Nephron (organoid): ENCODE data around the gene PRUNE2.
A peak's percentile ranks its signal among the peaks of the same experiment; 100 is the strongest.

Source experiments
- H3K27ac Mint-ChIP-seq, 3 experiments: 2 replicates each; pipeline ENCODE4 v1.8.0; 2020; ENCODE audit warnings: mixed read lengths in 3 of 3, mild to moderate bottlenecking in 2 of 3, moderate library complexity in 1 of 3
- H3K27me3 Mint-ChIP-seq: 2 replicates; pipeline ENCODE4 v1.8.0; 2021; ENCODE audit warnings: low read depth, mild to moderate bottlenecking, moderate library complexity, mixed read lengths
- H3K36me3 Mint-ChIP-seq: 2 replicates; pipeline ENCODE4 v1.8.0; 2020; ENCODE audit warnings: low read depth, mixed read lengths
- H3K4me1 Mint-ChIP-seq: 2 replicates; pipeline ENCODE4 v1.8.0; 2020; ENCODE audit warnings: mixed read lengths
- H3K4me3 Mint-ChIP-seq, 3 experiments: 2 replicates each; pipeline ENCODE4 v1.8.0; 2020; ENCODE audit warnings: mild to moderate bottlenecking in 3 of 3, mixed read lengths in 3 of 3, moderate library complexity in 2 of 3
- H3K9me3 Mint-ChIP-seq: 2 replicates; pipeline ENCODE4 v1.8.0; 2020; ENCODE audit warnings: mixed read lengths
- TF ChIP-seq, protein P1 (sequence below), 3 experiments: fragments of 200-600 bp; sonication (generic); IDR thresholded peaks; one replicate each; pipeline ENCODE4 v1.5.0; 2021; ENCODE audit warnings: antibody characterized with exemption in 3 of 3; ENCODE audit not compliant: unreplicated experiment in 3 of 3

Gene PRUNE2

DNA sequence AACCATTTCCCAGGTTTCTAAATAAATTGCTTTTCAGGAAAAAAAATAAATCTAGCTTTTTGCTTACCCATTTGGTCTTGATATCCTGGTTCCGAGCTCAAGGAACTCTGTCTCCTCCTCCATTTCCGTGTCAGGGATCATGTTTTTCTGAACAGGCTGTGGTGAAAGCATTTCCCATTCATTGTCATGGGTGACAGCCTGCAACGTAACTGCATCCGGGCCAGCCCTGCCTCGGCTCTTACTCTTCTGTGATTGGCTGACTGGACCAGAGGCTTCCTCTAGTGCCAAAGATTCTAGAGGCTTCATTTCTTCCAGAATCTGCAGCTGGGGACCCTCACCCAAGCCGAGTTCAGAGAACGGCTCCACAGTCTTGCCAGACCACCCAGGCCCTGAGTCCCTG, 202.6 kb downstream of the PRUNE2 start:
- TF ChIP-seq, protein P1, sequence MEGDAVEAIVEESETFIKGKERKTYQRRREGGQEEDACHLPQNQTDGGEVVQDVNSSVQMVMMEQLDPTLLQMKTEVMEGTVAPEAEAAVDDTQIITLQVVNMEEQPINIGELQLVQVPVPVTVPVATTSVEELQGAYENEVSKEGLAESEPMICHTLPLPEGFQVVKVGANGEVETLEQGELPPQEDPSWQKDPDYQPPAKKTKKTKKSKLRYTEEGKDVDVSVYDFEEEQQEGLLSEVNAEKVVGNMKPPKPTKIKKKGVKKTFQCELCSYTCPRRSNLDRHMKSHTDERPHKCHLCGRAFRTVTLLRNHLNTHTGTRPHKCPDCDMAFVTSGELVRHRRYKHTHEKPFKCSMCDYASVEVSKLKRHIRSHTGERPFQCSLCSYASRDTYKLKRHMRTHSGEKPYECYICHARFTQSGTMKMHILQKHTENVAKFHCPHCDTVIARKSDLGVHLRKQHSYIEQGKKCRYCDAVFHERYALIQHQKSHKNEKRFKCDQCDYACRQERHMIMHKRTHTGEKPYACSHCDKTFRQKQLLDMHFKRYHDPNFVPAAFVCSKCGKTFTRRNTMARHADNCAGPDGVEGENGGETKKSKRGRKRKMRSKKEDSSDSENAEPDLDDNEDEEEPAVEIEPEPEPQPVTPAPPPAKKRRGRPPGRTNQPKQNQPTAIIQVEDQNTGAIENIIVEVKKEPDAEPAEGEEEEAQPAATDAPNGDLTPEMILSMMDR (IDR thresholded peaks at IDR 0.05; ENCODE audit: unreplicated experiment in 3 of 3) = no peak
- no peak overlapping the region for H3K4me3 Mint-ChIP-seq
- no peaks in the 10 kb centered on the region for H3K9me3 Mint-ChIP-seq
- H3K4me1 Mint-ChIP-seq = peaks cover 29% of the 10 kb centered on the region
- H3K27me3 Mint-ChIP-seq = peaks cover 29% of the 10 kb centered on the region
- no peak overlapping the region for H3K27ac Mint-ChIP-seq
- no peaks in the 10 kb centered on the region for H3K36me3 Mint-ChIP-seq

DNA sequence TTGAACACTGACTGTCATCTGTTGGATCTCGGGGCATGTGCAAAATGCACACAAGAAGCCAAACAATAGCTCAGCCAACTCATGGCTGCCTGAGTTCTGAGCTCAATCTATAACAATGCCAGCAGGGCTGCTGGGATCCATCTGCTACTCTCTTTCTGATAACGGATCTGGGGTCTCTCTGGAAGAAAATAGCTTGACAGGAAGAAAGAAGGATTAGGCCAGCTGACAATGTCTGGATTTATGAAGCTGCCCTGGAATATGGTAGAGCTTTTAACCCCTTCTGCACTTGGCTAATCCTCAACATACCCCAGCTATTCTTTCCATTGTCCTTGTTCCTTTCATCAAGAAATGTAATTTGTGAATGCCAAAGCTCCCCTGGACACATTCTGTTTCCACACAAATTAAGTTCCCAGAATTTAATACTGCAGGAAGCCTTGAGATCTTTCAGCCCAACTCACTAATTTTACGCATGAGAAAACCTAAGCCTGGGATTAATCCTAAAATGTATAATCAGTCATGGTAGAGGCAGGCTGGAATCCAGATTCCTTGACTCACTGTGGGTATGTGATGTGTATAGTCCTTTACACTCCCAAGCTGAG, 204.4 kb downstream of the PRUNE2 start:
- H3K4me3 Mint-ChIP-seq = peak overlapping the region in 1 of 3 experiments; percentile 23
- H3K27me3 Mint-ChIP-seq = peaks cover 18% of the 10 kb centered on the region
- H3K36me3 Mint-ChIP-seq = no peaks in the 10 kb centered on the region
- peak overlapping the region; percentile 47 to 93 (median 86) for H3K27ac Mint-ChIP-seq
- no peaks in the 10 kb centered on the region for H3K9me3 Mint-ChIP-seq
- TF ChIP-seq, protein P1 (IDR thresholded peaks at IDR 0.05; ENCODE audit: unreplicated experiment in 3 of 3) = no peak
- peaks cover 34% of the 10 kb centered on the region for H3K4me1 Mint-ChIP-seq

DNA sequence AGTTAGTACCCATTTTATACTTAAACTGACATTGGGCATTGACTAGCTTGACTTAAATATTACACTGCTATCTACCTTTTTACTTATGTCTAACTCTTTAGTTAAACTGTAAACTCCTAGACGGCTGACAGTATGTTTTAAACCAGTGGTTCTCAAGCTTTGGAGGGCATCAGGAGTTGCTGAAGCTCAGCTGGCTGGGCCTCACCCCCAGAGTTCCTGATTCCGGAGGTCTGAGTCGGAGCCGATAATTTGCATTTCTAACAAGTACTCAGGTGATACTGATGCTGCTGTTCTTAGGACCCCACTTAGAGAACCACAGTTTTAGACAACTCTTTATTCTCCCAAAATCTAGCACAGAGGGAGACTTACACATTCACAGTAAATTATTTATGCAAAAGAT, 205.0 kb downstream of the PRUNE2 start:
- peak overlapping the region; percentile 47 to 93 (median 86) for H3K27ac Mint-ChIP-seq
- TF ChIP-seq, protein P1 (IDR thresholded peaks at IDR 0.05; ENCODE audit: unreplicated experiment in 3 of 3) = no peak

DNA sequence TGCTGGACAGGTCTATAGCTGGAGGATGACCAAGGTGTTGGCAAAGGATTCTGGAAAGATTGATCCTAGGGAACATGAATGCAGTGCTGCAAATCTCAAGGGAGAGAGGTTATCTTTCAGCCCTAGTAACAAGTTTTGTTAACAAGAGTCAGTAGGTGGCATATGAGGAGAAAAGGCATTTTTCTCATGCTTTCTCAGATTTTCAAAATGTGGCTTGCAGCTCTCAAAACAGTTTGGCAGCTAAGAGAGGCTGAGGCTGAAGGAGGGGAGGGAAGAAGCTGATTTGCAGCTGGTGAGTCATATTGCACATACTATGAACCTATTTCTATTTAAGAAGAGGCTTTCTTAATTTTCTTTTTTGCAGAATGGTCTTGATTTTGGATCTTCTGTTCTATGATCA, 205.9 kb downstream of the PRUNE2 start:
- TF ChIP-seq, protein P1 (IDR thresholded peaks at IDR 0.05; ENCODE audit: unreplicated experiment in 3 of 3) = no peak
- Mint-ChIP-seq H3K36me3 (no peaks in the 10 kb centered on the region), H3K27me3 (peaks cover 7% of the 10 kb centered on the region), H3K4me1 (peaks cover 39% of the 10 kb centered on the region), H3K4me3 (no peak overlapping the region), H3K27ac (peak overlapping the region; percentile 12 to 17 (median 16)), H3K9me3 (no peaks in the 10 kb centered on the region)

More for the DNA sequence above, 205.0 kb downstream of the PRUNE2 start:
- H3K27me3 Mint-ChIP-seq = peaks cover 12% of the 10 kb centered on the region
- no peaks in the 10 kb centered on the region for H3K9me3 Mint-ChIP-seq
- H3K4me1 Mint-ChIP-seq = peaks cover 34% of the 10 kb centered on the region
- no peaks in the 10 kb centered on the region for H3K36me3 Mint-ChIP-seq
- no peak overlapping the region for H3K4me3 Mint-ChIP-seq

DNA sequence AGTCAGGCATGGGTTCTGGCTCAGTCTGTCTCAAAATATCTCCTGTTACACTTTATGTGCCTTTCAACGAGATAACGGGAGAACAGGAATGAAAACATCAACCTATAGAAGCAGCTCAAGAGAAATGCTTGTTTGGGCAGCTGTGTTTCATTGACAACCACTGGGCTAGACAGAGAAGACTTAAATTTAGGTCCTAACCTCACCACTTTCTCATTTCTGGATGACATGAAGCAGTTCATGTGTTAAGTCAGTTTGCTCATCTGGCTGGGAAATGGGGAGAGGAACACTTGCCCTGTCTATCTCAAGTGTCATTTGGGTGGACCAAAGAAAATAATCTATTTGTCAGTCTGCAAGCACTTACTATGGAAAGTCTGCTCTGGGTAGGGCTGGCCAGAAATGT, 208.4 kb downstream of the PRUNE2 start:
- Mint-ChIP-seq H3K27ac (no peak overlapping the region), H3K9me3 (no peaks in the 10 kb centered on the region), H3K27me3 (no peaks in the 10 kb centered on the region), H3K4me1 (peaks cover 32% of the 10 kb centered on the region), H3K4me3 (no peak overlapping the region), H3K36me3 (no peaks in the 10 kb centered on the region)
- TF ChIP-seq, protein P1 (IDR thresholded peaks at IDR 0.05; ENCODE audit: unreplicated experiment in 3 of 3) = no peak

DNA sequence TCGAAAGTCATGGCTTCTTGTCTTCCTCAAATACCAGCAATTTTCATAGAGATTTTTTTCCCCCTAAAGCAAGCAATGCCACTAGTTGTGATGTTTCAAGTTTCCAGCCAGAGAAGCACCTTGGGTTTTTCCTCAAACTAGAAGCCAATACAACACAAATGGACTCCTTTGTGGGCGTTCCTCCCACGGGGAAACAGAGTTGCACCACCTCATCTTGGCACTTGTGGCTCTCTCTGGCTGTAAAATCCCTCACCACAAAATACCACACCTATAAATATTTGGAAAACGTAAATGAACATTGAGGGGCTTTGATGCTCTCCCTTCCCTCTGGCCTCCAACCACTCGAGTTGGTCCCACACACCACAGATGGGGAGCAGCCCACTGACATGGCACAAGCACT, 208.8 kb downstream of the PRUNE2 start:
- H3K27me3 Mint-ChIP-seq = no peaks in the 10 kb centered on the region
- no peaks in the 10 kb centered on the region for H3K36me3 Mint-ChIP-seq
- no peak overlapping the region for H3K4me3 Mint-ChIP-seq
- H3K27ac Mint-ChIP-seq = no peak overlapping the region
- peaks cover 37% of the 10 kb centered on the region for H3K4me1 Mint-ChIP-seq
- no peaks in the 10 kb centered on the region for H3K9me3 Mint-ChIP-seq
- TF ChIP-seq, protein P1 (IDR thresholded peaks at IDR 0.05; ENCODE audit: unreplicated experiment in 3 of 3) = no peak
